Ovary (tissue), 3 donors: ENCODE measurements around the gene RORB.

Source experiments
- CTCF ChIP-seq, 3 donors: fragments of 450-650 bp in 2 of 3; fragments of 200-600 bp in 1 of 3; IDR thresholded peaks; one replicate each; pipeline versions ENCODE4 v1.5.1 to v1.8.0; 2016 to 2022; ENCODE audit warnings: antibody characterized with exemption in 3 of 3, mild to moderate bottlenecking in 1 of 3
- EP300 ChIP-seq: sonication (generic); formaldehyde crosslinking; IDR thresholded peaks from one replicate; pipeline ENCODE4 v1.6.1; 2017; ENCODE audit warnings: antibody characterized with exemption
- POLR2A ChIP-seq: fragments of 450-650 bp; IDR thresholded peaks from one replicate; pipeline ENCODE4 v1.6.1; 2017; ENCODE audit warnings: antibody characterized with exemption, mild to moderate bottlenecking, moderate library complexity
- donor health status: DM: no; HTN: no; CAD: no.

- no peak for TF ChIP-seq CTCF (IDR thresholded peaks at IDR 0.05)
- no peak for TF ChIP-seq EP300
- TF ChIP-seq POLR2A: no peak
Measured at GRCh38 chr9:74519419-74519818, 22.3 kb downstream of the RORB start.
